Stimulated activated CD4-positive, alpha-beta T cell treated with anti-CD3 and anti-CD28 coated beads, Interleukin-4, amount 100 ng/mL, for 24 hours (primary cell): ENCODE measurements around the gene SLC25A33.
"Not testable (repeated sequence)": the region's sequence is repeated elsewhere in the genome, so short reads cannot be mapped to it uniquely, and the experiment has no call there.

Experiments
- DNase-seq: peaks from one replicate; pipeline ENCODE4 v3.0.0-alpha.2; 2020

SLC25A33 gene

DNA sequence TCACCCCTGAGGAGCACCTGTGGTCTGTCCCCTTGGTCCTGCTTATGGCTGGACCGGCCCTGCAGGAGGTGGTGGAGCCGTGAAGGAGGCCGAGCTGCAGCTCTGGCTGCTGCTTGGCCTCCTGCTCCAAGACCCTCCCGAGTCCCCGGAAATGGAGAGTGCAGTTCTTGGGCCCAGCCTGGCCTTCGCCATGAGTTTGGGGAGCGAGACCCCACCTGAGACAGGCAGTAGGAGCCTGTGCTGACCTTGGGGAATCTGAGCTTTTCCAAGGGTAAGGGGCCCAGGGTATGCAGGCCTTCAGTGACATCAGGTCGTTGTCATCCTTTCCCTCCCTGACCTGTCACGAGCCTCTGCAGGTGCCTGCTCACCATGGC lies 63.5 kb downstream of the SLC25A33 start:
- DNase-seq, result no peak

DNA sequence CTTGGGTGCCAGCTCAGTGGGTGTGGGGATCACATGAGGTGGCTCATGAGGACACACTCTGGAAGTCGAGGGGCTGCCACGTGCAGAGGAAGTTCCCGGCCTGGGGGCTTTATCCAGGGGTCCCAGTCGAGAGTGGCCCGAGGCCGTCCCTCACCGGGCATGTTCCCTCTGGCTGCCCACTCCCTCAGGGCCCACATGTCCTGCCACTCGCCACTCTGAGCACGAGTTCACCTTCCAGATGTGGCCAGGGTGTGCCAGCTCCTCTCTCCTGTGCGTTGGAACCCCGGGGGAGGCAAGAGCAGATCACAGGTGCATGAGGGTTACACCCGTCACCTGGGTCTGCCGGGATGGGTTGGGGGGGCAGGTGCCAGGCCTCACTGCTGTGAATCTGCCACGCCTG lies 64.0 kb downstream of the SLC25A33 start:
- no peak for DNase-seq

DNA sequence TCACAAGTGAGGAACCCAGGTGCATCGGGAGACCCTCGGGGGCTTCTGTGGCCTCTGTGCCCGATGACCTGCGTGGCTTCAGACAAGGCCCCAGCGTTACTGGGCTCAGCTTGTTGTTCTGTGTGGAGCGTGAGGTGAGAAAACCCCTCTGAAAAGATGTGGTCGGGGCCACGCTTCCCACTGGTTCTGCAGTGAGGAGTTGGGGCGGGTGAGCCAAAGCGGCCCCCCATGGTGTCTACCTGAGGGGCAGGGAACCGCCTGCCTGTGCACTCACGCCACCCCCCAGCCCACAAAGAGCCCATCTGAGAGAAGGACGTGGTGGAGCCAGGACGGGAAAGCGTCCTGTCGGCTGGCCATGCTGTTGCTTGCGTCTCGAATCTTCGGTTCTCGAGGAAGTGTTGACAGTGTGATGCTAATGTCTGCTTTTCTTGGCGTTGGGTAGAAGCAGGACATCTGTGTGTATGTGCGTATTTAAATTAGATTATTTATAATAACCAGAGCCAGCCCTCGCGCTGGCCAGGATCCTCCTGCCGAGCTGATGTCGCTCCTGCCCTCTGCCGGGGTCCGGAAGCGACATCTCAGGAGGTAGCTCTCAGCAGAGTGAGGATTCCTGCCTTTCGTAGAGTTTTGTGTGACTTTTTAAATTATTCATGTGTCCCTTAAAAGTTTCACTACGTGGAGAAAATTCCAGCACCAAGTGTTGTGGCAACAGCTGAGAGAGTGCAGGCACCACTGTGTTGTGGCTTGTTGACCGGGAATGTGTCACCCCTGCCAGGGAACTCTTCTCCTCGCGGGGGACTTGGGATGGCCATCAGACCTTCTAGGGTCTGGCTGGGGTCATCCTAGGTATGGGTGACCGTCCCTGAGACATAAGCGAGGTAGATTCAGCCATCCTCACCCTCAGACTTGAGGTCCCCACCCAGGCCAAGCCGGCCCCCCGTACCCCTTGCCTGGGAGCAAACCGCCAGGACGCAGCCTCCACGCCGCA lies 64.8 kb downstream of the SLC25A33 start:
- no peak for DNase-seq

DNA sequence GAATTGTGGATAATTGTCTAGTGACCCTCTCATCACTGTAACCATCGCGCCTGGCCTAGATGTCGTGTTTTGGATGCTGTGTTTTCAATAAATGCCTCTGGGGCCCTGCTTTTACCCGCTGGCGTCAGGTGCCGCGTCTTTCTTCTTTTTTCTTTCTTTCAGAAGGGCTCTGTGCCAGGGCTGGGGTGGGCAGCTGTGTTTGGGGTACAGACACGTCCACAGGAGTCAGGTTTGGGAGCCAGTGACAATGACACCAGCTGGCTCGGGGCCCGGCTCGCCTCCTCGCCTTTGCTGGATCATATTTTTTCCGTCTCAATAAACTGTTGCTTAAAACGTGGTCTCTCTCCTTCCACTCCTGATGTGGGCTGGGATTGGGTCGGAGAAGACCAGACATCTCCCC lies 65.6 kb downstream of the SLC25A33 start:
- no peak for DNase-seq

DNA sequence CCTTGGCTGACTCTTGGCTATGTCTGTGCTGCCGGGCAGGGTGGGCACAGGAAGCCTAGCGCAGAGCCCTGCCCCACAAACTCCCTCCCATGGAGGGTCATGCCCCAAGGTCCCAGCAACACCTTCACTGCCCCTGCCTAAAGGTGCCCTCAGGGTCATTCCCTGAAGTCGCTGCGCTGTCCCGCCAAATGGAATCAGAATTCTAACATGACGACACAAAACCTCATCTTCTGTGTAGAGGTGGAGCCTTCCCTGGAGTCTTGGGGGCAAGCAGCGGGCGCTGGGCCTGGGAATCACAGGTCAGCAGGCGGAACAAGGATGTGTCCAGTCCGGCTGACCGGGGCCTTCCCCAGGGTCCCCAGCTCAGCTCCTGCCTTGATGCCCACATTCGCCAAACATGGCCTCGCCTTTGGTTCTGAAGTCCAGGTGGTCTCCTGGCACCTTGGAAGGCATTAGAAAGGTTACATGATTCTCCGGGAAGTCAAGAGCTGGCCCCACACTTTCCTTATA lies 66.7 kb downstream of the SLC25A33 start:
- no peak for DNase-seq

DNA sequence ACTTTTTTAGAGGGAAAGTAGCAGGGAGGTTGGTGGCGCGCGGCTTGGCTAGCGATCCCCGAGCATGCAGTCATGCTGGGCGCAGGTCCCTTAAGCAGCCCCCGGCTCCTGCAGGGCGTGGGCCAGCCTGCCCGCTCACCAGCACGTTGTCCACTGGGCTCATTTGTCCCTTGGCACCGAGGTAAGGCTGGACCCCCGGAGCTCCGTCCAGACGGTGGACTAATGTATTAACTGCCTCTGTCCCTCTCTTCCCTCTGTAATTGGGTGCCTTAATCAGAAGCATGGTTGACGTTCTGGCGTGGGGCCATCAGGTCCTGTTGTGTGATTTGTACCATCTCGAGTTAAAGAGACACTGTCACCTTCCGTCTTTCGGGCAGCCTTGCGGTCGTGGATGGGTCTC lies 67.2 kb downstream of the SLC25A33 start:
- DNase-seq, result no peak

DNA sequence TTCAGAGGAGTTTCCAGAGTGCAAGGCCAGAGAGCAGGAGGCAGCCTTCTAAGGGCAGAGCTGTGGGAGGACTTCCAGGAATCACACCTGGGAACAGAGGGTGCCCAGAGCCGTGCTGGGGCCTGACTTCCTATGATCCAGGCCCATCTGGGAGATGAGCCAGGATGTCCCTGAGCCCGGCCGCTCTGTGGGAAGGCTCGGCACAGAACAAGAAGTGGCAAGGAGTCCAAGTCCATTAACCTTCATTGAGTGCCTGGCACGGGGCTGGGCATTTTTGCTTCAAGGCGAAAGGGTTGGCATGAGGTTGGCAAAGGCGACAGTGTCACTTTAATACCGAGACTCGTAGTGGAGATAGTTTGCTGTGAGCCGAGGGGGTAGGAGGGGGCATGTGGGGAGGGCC lies 67.7 kb downstream of the SLC25A33 start:
- DNase-seq, result no peak

DNA sequence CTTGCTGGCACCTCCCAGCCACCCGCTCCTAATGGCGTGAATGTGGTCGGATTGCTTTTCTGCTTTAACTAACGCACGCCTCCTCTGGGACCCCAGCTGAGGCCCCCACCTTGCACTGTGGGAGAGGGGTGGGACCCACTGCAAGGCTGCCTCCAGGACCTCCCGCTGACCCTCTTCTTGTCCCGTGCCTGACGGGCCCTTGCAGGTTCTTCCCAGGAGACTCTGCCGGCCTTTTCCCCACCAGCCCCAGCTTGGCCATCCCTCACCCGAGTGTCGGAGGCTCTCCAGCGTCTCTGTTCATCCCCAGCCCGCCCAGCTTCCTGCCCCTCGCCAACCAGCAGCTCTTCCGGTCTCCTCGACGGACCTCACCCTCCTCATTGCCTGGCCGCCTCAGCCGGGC lies 68.1 kb downstream of the SLC25A33 start:
- DNase-seq, result no peak

DNA sequence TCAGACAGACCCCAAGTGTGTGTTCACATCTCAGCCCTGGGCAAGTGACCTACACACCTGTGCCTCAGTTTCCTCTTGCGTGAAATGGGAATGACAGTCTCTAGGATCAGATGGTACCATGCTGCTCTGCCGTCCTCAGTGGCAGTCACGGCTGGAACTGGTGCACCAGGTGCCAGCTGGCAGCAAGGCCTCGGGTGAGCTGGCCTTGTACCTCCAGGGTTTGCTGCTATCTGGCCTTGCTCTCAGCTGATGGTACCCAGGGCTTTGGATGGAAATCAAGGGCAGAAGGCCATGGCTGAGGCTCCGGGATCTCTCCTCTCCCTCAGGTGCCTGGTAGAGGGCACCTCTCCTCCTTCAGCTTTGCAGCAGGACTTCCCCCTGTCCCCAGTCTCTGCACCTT lies 70.7 kb downstream of the SLC25A33 start:
- no peak for DNase-seq

DNA sequence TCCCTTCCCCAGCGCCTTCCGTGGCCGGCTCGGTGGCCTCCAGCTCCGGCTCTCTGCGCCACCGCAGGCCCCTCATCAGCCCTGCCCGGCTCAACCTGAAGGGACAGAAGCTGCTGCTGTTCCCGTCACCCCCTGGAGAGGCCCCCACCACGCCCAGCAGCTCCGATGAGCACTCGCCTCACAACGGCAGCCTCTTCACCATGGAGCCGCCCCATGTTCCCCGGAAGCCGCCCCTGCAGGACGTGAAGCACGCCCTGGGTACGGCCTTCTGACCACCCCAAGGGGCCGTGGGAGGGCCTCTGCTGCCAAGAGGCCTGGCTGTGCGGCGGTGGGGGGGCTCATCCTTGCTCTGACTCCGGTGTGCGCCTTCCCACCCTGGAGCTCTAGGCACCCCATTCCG lies 71.3 kb downstream of the SLC25A33 start:
- DNase-seq, result no peak

DNA sequence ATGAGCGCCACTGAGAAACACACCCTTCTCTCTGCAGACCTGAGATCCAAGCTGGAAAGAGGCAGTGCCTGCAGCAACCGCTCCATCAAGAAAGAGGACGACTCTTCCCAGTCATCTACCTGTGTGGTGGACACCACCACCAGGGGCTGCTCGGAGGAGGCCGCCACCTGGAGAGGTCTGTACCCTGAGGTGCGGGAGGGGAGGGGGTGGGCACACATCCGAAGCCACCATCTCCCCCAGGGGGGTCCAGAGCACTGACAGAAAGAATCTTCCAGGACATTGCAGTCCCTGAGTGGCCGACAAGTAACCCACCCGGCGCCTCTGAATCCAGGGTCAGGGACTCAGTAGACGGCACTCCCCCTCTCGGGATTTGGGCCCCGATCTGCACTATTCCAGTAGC lies 72.5 kb downstream of the SLC25A33 start:
- no peak for DNase-seq

DNA sequence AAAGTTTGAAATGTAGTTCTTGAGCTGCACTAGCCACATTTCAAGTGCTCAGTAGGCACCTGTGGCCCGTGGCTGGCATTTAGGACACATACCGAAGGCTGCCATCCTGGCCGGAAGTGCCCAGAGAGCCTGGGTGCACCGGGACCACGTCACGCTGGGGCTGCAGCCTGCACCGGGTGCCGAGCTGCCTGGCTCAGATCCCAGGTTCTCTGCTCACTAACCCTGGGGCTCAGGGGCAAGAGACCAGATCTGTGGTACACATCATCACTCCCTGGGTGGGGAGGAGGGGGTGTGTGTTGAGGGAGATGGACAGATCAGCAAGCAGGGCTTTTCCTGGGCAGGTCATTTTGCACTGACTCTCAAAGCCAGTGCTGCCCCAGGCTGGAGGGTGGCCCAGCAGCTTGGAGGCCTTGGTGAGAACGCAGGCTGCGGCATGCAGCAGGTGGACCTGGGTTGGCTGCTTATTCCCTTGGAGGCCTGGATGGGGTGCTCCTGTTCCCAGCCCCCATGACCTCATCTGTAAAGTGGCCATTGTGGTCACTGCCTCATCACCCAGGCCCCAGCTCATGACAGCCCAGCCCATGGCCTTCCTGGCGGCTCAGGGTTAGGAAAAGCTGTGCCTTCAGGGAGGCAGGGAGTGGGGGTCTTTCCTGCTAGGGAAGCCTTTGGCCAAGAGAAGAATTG lies 73.0 kb downstream of the SLC25A33 start:
- DNase-seq, result no peak

DNA sequence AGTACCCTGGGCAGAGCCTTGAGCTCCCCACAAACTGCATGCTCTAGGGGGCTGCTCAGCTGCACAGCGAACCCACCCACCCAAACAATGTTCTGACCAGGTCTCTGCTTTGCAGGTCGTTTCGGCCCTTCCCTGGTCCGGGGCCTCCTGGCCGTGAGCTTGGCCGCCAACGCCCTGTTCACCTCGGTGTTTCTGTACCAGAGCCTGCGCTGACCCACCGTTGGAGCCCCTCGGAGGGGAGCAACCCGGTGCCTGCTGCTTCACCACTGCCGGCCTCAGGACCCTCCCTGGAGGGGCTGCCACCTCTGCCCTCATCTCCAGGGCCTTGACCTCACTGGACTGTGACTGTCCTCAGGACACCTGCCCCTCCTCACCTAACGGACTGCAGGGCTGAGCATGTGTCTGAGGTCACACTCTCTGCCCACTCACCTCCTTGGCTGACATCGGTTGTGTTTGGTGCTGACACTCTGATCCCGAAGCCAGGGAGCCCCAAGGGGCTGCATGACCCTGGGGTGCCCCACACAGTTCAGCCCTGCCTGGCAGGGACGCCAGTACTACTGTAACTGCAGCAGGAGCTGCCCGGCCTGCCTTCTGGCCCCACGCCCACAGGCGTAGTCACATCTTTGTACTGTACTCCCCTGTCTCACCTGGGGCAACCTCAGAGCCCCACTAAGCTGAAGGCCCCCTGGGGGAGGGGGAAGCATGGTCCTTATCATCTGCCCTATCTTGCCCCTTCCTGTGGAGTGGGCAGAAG lies 73.8 kb downstream of the SLC25A33 start:
- DNase-seq, result no peak

DNA sequence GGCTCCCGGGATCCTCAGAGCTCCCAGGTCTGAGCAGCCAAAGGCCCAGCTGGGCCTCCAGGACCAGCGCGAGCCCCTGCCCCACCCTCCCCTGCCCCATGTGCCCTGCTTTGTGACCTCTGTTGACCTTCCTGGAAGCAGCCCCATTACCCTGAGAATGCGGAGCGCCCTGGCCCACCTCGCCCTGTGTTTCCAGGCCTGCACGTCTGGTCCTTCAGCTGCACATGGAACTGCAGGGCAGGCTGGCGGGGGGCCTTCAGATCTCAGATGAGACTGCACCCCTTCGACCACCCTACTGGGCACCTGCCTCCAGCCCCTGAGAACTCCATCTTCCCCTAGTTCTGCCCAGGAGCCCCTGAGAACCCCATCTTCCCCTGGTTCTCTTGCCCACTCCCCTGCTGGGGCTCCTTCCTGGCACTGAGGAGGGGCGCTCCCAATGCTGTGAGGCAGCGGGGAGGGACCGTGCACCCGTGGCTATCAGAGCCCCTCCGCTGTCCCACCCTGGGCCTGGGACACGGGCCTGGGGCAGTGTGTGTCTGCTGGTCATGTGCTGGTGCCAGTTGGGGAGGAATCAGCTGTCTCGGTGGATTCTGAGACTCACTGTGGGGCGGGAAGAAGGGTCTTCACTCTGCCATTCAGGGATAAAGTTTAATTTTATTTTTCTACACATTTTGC lies 74.5 kb downstream of the SLC25A33 start:
- no peak for DNase-seq

DNA sequence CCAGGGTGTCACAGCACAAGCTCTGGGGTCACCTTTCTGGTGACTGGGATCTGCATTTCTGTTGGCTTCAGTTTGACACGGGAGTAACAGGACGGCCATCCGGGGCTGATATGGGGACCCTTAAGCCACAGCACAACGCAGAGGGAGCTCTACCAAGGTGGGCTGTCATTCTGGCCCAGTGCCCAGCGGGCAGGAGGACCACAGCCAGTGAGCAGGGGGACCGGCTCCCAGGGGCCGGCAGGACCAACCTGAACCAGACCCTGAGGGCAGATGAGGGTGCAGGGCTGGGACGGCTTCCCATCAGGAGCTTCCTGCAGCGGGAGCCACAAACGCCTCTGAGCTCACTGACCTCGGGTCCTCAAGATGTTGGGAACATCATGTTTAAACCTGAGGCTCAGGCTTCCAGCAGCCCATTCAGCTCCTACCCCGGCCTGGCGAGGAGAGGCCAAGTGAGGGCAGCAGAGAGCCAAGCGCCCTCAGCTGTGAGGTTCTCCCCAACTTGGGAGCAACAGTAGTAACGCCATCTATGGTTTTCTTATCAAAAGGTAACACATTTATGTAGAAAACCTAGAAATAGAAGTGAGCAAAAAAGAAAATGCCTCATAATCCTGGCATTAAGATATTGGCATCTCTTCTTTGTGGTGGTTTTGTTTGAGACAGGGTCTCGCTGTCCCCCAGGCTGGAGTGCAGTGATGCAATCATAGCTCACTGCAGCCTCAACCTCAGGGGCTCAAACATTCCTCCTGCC lies 76.2 kb downstream of the SLC25A33 start:
- DNase-seq, result peak; percentile 59

DNA sequence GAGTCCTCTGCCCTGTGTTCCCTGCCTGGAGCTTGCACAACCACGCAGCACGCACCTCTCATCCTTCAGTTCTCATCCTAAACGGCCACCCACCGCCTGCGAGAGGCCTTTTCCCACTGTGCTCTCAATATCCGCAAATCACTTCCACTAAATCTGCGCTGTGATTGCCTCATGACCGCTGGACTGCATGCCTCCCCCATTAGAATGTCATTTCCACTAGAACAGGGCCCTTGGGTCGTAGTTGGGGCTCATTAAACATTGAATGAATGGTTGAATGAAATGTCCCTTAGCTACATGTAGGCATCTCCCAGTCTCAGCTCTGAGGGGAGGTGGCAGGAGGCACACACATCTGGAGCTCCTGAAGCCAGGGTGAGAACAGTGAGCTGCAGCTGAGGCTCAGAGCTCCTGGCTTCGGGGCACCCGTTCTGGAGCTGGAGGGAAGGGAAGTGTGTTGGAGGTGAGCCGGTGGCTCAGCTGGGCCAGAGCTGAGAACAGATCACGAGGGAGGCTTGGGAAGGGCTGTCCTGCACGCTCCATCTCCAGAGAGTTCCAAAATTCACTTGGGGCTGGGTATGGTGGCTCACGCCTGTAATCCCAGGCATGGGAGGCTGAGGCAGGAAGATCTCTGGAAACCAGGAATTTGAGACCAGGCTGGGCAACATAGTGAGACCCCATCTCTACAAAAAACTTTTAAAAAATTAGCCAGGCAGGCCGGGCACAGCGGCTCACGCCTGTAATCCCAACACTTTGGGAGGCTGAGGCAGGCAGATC lies 79.8 kb downstream of the SLC25A33 start:
- no peak for DNase-seq

DNA sequence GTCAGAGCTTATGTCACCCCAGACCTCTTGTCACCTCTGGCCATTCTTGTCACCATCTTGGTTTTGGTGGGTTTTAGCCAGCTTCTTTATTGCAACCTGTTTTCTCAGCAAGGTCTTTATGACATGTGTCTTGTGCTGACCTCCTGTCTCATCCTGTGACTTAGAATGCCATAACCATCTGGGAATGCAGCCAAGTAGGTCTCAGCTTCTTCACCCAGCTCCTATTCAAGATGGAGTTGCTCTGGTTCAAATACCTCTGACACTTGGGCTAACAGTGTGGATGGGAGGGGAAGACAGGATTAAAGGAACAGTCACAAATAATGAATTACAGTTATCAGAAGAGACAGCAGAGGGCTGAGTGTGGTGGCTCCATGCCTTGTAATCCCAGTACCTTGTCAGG lies 81.8 kb downstream of the SLC25A33 start:
- no peak for DNase-seq

DNA sequence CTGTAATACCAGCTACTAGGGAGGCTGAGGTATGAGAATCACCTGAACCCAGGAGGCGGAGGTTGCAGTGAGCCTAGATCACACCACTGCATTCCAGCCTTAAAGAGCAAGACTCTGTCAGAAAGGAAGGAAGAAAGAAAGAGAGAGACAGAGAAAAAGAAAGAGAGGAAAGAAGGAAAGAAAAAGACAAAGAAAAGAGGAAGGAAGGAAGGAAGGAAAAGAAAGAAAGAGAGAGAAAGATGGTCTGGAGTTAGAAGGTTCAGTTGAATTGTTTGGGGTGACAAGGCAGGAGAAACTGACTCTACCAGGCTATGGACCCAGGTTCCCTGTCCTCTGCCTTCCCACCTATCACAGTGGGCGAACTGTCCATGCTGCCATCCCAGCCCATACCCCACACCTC lies 84.8 kb downstream of the SLC25A33 start:
- no peak for DNase-seq

DNA sequence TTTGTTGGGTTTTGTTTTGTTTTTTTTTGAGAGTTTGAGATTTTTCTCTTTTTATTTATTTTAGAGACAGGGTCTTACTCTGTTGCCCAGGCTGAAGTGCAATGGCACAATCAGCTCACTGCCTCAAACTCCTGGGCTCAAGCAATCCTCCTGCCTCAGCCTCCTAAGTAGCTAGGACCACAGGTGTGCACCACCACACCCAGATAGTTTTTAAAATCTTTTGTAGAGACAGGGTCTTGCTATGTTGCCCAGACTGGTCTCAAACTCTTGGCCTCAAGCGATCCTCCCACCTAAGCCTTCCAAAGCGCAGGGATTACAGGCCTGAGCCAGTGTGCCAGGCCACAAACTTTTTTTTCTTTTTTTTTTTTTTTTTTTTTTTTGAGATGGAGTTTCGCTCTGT lies 85.8 kb downstream of the SLC25A33 start:
- not testable (repeated sequence) for DNase-seq

DNA sequence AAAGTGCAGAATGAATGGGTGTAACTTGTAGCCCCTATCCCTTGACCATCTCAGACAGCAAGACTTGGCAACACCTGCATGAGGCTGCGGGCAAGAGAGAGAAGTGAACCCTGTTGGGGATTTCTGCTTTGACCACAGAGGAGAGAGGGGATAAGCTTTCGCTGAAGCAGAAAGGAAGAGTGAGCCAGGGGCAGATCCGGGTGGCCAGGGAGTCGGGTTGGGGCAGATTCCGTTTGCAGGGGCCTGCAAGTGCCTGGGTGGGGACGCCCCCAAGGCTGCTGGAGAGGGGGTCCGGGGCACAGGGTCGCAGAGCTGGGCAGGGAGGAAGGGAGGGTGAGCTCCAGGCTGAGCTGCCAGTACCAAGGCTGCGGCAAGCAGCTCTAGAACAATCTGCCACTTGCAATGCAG lies 86.9 kb downstream of the SLC25A33 start:
- DNase-seq, result peak; percentile 19
